Measurements from ENCODE around the gene SH3D19.

SH3D19 gene

GRCh38 chr4:151314479-151314878, 10.9 kb downstream of the SH3D19 start:
- in situ Hi-C loops (cut with MboI; ENCODE audit: low pct_unique_long_range_greater_than_20kb, low sequenced_read_pairs, unreplicated experiment): no loop called here
- TF ChIP-seq, protein P1, sequence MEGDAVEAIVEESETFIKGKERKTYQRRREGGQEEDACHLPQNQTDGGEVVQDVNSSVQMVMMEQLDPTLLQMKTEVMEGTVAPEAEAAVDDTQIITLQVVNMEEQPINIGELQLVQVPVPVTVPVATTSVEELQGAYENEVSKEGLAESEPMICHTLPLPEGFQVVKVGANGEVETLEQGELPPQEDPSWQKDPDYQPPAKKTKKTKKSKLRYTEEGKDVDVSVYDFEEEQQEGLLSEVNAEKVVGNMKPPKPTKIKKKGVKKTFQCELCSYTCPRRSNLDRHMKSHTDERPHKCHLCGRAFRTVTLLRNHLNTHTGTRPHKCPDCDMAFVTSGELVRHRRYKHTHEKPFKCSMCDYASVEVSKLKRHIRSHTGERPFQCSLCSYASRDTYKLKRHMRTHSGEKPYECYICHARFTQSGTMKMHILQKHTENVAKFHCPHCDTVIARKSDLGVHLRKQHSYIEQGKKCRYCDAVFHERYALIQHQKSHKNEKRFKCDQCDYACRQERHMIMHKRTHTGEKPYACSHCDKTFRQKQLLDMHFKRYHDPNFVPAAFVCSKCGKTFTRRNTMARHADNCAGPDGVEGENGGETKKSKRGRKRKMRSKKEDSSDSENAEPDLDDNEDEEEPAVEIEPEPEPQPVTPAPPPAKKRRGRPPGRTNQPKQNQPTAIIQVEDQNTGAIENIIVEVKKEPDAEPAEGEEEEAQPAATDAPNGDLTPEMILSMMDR (IDR thresholded peaks at IDR 0.05; ENCODE audit: extremely low read depth, insufficient read depth, missing control alignments): no peak
- DNase-seq (ENCODE audit: low spot score): no peak

DNA sequence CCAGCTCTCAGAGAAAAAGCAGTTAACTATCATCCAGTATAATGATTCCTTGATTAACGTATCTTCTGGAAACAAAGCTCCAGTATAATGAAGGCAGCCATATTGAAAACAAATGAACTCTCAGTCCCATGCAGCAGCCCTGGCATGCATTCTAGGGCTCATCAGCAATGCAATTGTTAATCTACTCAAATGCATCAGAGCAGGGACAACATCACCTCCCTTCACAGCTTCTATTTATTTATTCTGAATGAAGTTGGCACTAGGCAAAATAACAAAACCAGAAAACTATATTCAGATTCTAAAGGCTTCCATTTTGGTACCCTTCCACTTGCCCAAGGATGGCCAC, 11.4 kb downstream of the SH3D19 start:
- TF ChIP-seq, protein P1 (IDR thresholded peaks at IDR 0.05; ENCODE audit: extremely low read depth, insufficient read depth, missing control alignments): no peak
- in situ Hi-C loops (cut with MboI; ENCODE audit: low pct_unique_long_range_greater_than_20kb, low sequenced_read_pairs, unreplicated experiment): no loop called here
- no peak for DNase-seq (ENCODE audit: low spot score)

DNA sequence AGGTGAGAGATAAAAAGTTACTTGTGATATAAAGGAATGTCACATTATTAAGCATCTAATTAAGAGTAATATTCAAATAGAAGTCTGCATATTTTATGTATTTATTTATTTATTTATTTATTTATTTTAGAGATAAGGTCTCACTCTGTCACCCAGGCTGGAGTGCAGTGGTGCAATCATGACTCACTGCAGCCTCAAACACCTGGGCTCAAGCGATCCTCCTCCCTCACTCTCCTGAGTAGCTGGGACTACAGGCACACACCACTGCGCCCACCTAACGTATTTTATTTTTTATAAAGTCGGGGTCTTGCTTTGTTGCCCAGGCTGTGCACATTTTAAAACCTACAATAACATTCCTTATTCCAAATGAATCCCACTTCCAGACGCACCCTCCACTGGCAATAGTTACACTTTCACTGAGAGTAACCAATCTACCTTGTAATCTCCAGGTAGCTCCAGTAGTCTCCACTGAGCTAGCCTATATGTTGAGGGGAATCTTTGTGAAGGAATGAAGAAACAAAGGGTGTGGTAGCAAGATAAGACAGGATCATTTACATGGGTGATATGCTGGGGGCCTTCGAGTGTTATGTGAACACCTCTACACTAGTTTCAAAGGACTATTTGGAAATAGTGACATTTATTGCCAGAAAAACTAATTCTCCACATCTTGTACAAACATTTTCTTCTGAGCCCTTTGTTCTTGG, 11.9 kb downstream of the SH3D19 start:
- in situ Hi-C loops (cut with MboI; ENCODE audit: low pct_unique_long_range_greater_than_20kb, low sequenced_read_pairs, unreplicated experiment): no loop called here
- DNase-seq (ENCODE audit: low spot score): no peak
- TF ChIP-seq, protein P1 (IDR thresholded peaks at IDR 0.05; ENCODE audit: extremely low read depth, insufficient read depth, missing control alignments): no peak

GRCh38 chr4:151310124-151310728, 15.2 kb downstream of the SH3D19 start:
- TF ChIP-seq, protein P1 (IDR thresholded peaks at IDR 0.05; ENCODE audit: extremely low read depth, insufficient read depth, missing control alignments): no peak
- no peak for DNase-seq (ENCODE audit: low spot score)
- in situ Hi-C loops (cut with MboI; ENCODE audit: low pct_unique_long_range_greater_than_20kb, low sequenced_read_pairs, unreplicated experiment): no loop called here

- TF ChIP-seq, protein P1 (IDR thresholded peaks at IDR 0.05; ENCODE audit: extremely low read depth, insufficient read depth, missing control alignments): no peak
- no peak for DNase-seq (ENCODE audit: low spot score)
Observed at GRCh38 chr4:151304755-151305154, 20.6 kb downstream of the SH3D19 start.

DNA sequence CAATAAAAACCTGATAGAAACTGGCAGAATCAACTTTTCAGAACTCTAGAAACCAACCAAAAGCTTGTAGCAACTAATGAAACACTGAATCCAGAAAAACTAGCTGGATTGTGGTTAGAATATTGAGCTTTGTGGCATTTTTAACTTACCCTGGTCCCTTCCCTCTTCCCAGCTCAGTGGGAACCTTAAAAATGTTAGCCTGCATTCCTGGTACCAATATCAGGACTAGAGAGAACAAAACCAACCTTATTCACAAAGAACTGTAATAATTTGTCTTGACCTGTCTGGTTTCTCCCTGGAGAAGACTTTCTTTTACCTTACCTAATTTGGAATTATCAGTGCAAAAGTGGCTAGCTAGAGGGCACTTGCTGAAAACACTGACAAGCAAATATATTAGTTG, 21.2 kb downstream of the SH3D19 start:
- in situ Hi-C loops (cut with MboI; ENCODE audit: low pct_unique_long_range_greater_than_20kb, low sequenced_read_pairs, unreplicated experiment): no loop called here
- DNase-seq (ENCODE audit: low spot score): no peak
- TF ChIP-seq, protein P1 (IDR thresholded peaks at IDR 0.05; ENCODE audit: extremely low read depth, insufficient read depth, missing control alignments): no peak

More at GRCh38 chr4:151304755-151305154, 20.6 kb downstream of the SH3D19 start:
- in situ Hi-C loops (cut with MboI; ENCODE audit: low pct_unique_long_range_greater_than_20kb, low sequenced_read_pairs, unreplicated experiment): no loop called here
